ENCODE measurements around the gene RRP1. TPM values are rescaled to one million over a fixed set of nuclear protein-coding genes. Genes with fewer than 3 reads are reported as not detected.

RRP1 gene
- total RNA-seq, 1 donor: 10.0 TPM

DNA sequence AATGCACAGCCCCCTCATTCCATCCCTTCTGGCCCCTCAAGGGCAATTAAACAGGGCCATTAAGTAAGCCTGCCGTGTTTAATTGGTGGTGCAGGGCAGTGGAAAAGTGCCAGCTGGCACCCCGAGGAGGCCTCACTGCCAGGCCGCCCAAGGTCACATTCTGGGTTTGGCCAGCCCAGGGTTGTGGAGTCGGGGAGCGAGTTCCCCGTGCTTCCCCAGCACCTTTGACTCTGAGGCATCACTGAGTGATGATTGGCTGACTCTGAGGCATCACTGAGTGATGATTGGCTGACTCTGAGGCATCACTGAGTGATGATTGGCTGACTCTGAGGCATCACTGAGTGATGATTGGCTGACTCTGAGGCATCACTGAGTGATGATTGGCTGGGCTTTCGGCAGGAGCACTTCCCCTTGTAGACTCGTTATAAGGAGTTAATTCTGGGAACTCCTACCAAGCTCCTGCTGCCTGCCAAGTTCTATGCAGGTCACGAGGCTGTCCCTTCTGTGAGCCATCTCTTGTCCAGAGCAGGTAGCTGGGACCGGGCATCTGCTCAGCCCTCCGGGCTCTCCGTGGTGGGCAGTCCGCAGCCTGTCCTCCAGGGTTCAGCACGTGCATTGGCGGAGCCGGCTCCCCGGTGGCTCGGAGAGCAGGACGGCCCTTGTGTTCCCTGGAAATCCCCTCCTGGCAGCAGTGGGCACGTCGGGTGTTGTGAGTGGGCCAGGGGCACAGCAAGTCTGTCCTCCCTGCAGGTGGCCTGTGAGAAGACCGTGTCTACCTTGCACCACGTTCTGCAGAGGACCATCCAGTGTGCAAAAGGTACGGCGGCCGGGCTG, 34.2 kb upstream of the RRP1 start:
- Histone ChIP-seq H3K9me3 (ENCODE audit: low read depth, low read length) (no peaks in the 10 kb centered on the region), H3K27me3 (ENCODE audit: insufficient read depth, low read length) (no peaks in the 10 kb centered on the region), H3K4me3 (ENCODE audit: low read length) (no peak overlapping the region), H3K4me1 (ENCODE audit: insufficient read depth, low read length) (no peaks in the 10 kb centered on the region)

DNA sequence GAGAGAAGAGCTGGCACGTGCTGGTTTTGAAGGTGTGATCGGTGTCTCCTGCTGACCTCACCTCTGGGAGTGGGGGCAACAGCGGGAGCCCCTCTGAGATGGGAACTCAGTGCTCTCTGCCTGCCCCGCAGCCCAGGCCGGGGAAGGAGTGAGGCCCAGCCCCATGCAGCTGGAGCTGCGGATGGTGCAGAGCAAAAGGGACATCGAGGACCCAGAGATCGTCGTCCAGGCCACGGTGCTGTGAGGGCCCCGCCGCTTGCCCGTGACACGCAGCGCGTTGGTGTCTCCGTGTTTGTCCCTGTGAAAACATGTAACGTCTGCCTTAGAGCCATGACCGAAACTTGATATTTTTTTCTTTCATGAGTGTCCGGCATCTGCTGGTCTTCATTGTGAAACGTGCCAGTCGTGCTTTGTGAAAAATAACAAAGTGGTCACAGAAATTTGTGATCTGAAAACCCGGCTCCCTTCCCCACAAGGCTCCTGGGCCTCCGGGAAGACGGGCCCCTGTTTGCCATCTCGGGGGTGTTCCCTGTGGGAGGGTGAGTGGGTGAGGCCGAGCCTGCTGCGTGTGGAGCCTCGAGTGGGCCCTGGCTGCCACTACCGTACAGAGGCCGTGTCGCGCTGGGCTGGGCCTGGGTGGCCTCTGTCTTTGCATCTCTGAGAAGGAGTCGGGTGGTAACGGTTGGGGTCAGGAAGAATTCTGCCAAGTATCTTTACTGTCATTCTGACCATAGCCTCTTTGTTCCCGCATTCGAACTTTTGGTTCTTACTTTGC, 33.4 kb upstream of the RRP1 start:
- Histone ChIP-seq H3K4me3 (ENCODE audit: low read length) (no peak overlapping the region), H3K27me3 (ENCODE audit: insufficient read depth, low read length) (no peaks in the 10 kb centered on the region), H3K9me3 (ENCODE audit: low read depth, low read length) (no peaks in the 10 kb centered on the region), H3K4me1 (ENCODE audit: insufficient read depth, low read length) (no peaks in the 10 kb centered on the region)

DNA sequence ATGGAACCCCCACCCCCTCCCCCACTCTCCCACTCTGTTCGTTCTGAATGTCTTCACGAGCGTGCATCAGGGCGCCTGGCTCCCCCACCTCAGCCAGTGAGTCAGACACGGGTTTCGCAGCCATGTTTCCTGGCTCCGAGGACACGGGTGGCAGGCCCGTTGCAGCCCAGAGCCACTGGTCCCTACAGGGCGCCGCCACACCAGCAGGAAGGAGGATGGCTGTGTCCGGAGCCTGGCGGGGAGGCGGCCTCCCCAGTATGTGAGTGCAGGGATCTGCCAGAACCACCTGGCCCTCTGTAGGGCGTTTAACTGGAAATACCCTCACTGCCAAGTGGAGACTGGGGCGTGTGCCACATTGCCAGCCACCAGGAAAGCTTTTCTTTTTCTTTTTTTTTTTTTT, 31.8 kb upstream of the RRP1 start:
- no peaks in the 10 kb centered on the region for H3K4me1 ChIP-seq (ENCODE audit: insufficient read depth, low read length)
- H3K4me3 ChIP-seq (ENCODE audit: low read length): no peak overlapping the region
- H3K9me3 ChIP-seq (ENCODE audit: low read depth, low read length): no peaks in the 10 kb centered on the region
- no peaks in the 10 kb centered on the region for H3K27me3 ChIP-seq (ENCODE audit: insufficient read depth, low read length)

DNA sequence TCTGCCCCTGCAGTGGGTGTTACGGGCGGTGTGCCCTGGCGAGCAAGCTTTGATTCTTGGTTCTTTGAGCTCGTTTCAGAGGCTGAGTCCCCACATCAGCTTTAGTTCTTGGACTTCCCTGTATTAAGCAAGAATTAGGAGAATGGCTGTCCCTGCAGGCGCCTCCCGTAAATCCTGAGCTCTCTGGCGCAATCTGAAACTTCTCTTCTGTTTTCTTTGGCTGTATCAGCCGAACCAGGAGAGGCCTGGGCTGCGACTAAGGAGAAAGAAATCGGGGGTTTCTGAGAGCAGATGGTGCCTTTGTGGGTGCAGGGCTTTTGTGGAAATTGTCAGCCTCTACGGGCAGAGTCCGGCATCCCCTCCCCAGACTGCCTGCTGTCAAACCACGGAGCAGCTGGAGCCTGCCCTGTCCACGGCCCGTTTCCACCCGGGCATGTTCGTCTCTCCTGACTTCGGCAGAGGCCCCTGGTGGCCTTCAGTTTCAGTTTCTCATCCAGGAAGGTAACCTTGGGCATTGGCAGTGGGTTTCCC, 31.2 kb upstream of the RRP1 start:
- Histone ChIP-seq H3K27me3 (ENCODE audit: insufficient read depth, low read length) (no peaks in the 10 kb centered on the region), H3K4me3 (ENCODE audit: low read length) (no peak overlapping the region), H3K9me3 (ENCODE audit: low read depth, low read length) (no peaks in the 10 kb centered on the region), H3K4me1 (ENCODE audit: insufficient read depth, low read length) (no peaks in the 10 kb centered on the region)

DNA sequence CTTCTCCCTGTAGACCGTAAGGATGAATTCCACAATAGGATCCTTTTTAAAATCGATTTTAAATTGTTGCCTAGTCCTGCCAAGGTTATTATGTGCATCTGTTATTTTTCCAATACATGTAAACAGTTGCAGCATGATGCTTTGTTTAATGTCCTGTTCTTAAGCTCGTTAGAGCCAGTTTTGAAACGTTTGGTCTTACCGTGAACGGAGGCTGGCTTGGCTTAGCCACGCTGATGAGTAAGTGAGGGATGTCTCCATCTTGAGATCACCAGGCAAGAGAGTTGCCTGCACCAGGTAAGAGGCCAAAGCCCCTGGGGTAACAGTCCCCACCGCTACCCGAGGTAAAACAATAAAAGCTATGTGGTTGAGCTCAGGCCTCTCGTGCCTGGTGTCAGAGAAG, 30.6 kb upstream of the RRP1 start:
- Histone ChIP-seq H3K4me1 (ENCODE audit: insufficient read depth, low read length) (no peaks in the 10 kb centered on the region), H3K9me3 (ENCODE audit: low read depth, low read length) (no peaks in the 10 kb centered on the region), H3K4me3 (ENCODE audit: low read length) (no peak overlapping the region), H3K27me3 (ENCODE audit: insufficient read depth, low read length) (no peaks in the 10 kb centered on the region)

DNA sequence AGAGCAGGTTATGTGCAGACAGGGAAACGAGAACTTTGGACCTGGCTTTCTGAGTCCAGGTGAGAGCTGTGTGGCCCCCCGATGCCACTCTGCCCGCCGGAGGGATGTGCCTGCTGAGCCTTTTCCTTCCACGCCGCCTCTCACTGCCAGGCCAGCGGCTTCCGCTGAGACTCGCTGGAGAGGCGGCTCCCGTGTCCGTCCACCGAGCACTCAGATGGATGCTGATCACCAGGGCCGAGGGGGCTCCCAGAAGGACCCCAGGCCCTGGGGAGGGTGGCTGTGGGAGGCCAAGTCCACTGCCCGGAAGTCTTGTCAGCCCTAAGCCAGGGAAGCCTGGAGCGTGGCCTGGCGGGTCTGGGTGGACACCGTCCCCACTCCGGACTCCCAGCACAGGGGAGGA, 29.7 kb upstream of the RRP1 start:
- no peak overlapping the region for H3K4me3 ChIP-seq (ENCODE audit: low read length)
- no peaks in the 10 kb centered on the region for H3K27me3 ChIP-seq (ENCODE audit: insufficient read depth, low read length)
- H3K4me1 ChIP-seq (ENCODE audit: insufficient read depth, low read length): no peaks in the 10 kb centered on the region
- no peaks in the 10 kb centered on the region for H3K9me3 ChIP-seq (ENCODE audit: low read depth, low read length)

DNA sequence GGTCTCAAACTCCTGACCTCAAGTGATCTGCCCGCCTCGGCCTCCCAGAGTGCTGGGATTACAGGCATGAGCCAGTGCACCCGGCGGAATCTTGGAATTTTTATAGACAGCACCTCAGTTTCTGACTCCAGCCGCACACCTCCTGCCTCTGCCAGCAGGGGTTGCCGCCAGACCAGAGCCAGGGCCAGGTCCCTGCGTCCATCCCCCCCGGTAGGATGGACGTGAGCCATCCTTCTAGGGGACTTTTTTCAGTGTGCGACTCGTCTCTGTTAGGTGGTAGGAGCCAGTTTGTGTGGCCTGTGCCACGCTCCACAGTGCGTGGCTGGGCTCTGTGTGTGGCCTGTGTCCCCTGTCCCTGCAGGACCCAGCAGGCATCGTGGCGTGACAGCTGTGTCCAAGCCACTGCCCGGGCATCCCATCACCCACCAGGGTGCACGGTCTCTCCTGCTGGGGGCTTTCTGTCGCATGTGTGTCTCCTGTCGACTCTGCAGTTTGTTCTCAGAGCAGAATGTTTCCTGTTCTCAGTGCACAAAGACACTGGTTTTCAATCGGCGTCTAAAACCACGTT, 28.9 kb upstream of the RRP1 start:
- Histone ChIP-seq H3K4me3 (ENCODE audit: low read length) (no peak overlapping the region), H3K27me3 (ENCODE audit: insufficient read depth, low read length) (no peaks in the 10 kb centered on the region), H3K4me1 (ENCODE audit: insufficient read depth, low read length) (no peaks in the 10 kb centered on the region), H3K9me3 (ENCODE audit: low read depth, low read length) (no peaks in the 10 kb centered on the region)

DNA sequence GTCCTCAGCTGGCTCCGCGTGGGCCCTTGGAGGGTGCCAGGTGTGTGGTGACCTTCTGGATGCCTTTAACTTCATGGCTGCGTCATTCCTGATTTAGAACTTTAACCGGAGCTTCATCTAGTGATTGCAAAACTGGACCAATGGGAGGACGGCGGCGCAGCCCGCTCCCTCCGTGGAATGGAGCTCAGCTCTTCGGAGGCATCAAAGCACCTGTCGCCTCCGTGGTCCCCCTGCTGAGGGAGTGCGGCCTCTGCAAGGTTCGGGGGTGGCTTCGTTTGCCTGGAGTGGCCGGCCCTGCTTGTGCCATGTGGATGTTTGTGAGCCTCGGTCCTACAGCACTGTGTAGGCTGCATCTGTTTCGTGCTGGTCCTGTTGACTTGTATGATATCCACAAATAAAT, 27.5 kb upstream of the RRP1 start:
- no peaks in the 10 kb centered on the region for H3K9me3 ChIP-seq (ENCODE audit: low read depth, low read length)
- H3K27me3 ChIP-seq (ENCODE audit: insufficient read depth, low read length): no peaks in the 10 kb centered on the region
- no peaks in the 10 kb centered on the region for H3K4me1 ChIP-seq (ENCODE audit: insufficient read depth, low read length)
- no peak overlapping the region for H3K4me3 ChIP-seq (ENCODE audit: low read length)

DNA sequence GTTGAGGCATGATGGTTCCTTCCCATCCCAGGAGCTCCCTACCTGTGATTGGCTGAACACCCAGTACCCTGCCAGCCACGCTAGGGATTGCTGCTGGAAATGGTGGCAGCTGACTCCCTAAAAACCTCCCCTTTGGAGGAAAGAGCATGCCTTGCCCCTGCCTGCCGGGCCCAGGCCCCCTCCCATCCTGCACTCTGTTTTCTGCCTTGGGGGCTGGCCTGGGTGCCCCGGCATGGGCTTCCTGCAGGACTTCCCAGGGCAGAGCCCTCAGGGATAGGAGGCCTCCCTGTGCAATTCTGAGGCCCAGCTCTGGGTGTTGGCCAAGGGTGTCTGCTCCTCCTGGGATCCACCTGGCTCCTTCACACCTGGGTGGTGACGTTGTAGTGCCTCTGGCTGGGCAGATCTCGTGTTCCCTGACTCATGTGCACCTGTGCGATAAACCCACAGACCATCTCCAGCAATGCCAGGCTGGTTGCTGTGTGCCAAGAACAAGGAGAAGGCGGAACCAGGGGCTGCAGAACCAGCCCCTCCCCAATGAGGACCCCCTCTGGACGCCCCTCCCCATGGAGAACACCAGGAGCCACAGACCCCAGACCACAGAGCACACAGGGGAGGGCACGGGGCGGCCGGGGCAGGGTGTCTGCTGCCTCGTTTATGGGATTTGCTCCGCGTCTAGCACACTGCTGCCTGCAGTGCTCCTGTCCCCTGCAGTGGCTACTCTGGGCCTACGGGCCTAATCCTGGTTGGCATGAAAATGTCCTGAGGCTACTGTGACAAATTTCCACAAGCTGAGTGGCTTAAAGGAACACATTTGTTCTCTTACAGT, 26.9 kb upstream of the RRP1 start:
- Histone ChIP-seq H3K4me1 (ENCODE audit: insufficient read depth, low read length) (no peaks in the 10 kb centered on the region), H3K9me3 (ENCODE audit: low read depth, low read length) (no peaks in the 10 kb centered on the region), H3K27me3 (ENCODE audit: insufficient read depth, low read length) (no peaks in the 10 kb centered on the region), H3K4me3 (ENCODE audit: low read length) (no peak overlapping the region)

DNA sequence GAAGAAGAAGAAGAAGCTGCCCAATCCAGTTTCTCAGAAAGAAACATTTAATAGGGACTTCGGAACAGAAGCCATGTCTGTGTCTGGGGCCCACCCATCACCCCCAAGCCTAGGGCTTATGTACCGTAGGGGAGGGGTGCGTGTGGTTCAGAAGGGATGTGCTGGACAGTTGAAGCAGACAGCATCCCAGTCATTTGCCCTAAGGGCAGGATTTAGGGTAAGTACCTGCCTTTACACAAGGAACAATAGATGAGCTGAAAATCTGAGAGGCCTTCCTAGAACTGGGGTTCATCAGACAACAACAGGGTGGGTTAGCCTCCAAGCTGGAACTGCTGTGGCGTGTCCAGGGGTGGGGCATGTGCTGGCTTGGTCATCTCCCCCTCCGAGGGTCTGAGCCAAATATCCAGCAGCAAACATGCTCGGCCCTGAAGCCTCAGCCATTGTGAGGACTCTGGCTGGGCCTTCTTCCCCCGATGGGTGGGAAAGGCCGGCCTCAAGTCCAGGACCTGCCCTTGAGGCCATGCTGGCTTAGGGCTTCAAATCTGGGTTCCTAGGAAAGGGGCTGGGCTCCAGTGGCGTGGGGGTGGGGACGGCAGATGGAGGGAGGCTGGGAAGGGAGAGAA, 25.4 kb upstream of the RRP1 start:
- Histone ChIP-seq H3K9me3 (ENCODE audit: low read depth, low read length) (no peaks in the 10 kb centered on the region), H3K27me3 (ENCODE audit: insufficient read depth, low read length) (no peaks in the 10 kb centered on the region), H3K4me1 (ENCODE audit: insufficient read depth, low read length) (peaks cover 7% of the 10 kb centered on the region), H3K4me3 (ENCODE audit: low read length) (no peak overlapping the region)

DNA sequence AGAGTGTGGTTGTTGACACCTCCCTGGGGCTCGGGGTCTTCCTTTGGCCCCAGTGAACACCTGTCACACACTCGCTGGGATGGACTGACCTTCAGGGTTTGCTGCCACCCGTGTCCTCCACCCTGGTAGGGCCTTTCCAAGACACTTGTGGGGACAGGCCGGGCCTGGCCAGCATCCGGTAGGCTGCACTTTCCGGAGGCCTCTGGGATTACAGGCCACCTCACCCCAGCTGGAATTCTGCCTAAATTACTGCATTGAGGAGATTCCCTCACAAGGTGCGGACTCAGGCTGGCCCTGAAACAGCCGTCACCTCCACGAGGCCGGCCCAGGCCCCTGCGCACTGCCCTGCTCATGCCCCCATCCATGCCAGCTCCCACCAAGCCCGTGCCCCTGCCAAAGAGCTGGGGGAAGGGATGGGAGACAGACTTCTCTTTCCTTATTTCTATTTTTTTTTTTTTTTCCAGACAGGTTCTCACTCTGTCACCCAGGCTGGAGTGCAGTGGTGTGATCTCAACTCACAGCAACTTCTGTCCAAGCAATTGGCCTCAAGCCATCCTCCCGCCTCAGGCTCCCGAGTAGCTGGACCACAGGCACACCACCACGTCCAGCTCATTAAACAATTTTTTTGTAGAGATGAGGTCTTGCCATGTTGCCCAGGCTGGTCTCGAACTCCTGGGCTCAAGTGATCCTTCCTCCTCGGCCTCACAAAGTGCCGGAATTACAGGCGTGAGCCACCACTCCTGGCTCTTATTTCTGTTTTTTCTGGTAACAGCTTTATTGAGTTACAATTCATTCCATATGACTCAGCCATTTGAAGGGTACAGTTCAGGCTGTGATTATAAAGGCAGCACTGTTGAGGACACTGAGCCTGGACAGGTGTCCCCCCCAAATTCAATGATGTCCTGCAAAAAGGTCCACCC, 24.5 kb upstream of the RRP1 start:
- Histone ChIP-seq H3K4me1 (ENCODE audit: insufficient read depth, low read length) (peaks cover 7% of the 10 kb centered on the region), H3K27me3 (ENCODE audit: insufficient read depth, low read length) (no peaks in the 10 kb centered on the region), H3K9me3 (ENCODE audit: low read depth, low read length) (no peaks in the 10 kb centered on the region), H3K4me3 (ENCODE audit: low read length) (no peak overlapping the region)

DNA sequence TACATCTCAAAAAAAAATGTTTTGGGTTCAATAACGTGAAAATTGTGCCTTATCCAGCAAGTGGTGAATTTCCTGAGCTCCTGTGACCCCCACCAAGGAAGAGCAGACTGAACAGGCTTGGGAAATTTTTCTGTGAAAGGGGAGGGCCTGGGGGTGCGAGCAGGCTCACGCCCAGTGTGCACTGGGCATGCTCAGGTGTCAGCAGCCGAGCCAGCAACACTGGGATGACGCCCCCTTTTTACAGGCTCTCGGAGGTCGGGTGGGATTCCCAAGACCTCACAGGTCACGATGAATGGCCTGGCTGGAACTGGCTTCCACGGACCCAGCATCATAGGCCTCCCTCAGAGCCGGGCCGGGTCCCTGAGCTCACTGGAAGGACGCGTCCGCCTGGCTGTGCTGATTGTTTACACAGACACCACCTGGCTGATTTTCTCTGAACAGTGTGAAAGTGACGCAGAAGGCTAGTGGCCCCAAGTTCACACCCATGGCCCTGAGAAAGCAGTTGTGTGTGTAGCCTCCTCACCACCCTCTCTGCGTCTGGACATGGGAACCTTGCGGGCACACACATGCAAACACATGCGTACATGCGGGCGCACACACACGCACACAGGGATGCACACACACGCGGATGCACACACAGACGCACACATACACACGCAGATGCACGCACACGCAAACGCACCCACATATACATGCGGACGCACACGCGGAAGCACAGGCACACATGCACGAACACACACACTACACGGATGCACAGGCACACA, 22.5 kb upstream of the RRP1 start:
- Histone ChIP-seq H3K4me3 (ENCODE audit: low read length) (no peak overlapping the region), H3K27me3 (ENCODE audit: insufficient read depth, low read length) (no peaks in the 10 kb centered on the region), H3K9me3 (ENCODE audit: low read depth, low read length) (no peaks in the 10 kb centered on the region), H3K4me1 (ENCODE audit: insufficient read depth, low read length) (peaks cover 11% of the 10 kb centered on the region)

DNA sequence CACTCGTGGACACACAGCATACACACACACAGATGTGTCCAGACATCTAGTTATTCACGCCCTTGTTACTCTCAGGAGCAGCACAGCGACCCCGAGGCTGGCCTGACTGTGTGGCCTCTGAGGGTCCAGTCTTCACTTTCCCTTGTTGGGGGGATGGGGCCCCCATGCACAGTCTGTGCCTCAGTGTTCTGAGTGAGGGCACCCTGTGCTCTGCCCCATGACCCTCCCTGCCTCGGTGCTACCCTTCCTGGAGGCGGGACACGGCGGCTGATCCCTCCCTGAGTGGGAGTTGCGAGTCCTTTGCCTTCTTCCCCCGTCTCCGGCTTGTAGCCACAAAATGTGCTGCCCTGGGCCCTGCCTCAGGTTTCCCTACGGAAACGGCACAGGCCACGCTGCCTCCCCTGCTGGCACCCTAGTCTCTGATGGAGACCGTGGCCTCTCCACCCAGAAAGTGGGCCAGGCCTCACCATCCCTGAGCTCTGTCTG, 21.8 kb upstream of the RRP1 start:
- Histone ChIP-seq H3K4me1 (ENCODE audit: insufficient read depth, low read length) (peaks cover 11% of the 10 kb centered on the region), H3K4me3 (ENCODE audit: low read length) (no peak overlapping the region), H3K27me3 (ENCODE audit: insufficient read depth, low read length) (no peaks in the 10 kb centered on the region), H3K9me3 (ENCODE audit: low read depth, low read length) (no peaks in the 10 kb centered on the region)
